ENCODE results near the gene RNF19B. TPM values are rescaled to one million over a fixed set of nuclear protein-coding genes. Genes with fewer than 3 reads are reported as not detected.

RNF19B gene
- total and polyA plus RNA-seq, 2 of the 13 experiments (the other 11 are each of a cell fraction or from before 2014, with no cell fraction given), result 15.3 to 22.5 TPM

- TF ChIP-seq, protein P1, sequence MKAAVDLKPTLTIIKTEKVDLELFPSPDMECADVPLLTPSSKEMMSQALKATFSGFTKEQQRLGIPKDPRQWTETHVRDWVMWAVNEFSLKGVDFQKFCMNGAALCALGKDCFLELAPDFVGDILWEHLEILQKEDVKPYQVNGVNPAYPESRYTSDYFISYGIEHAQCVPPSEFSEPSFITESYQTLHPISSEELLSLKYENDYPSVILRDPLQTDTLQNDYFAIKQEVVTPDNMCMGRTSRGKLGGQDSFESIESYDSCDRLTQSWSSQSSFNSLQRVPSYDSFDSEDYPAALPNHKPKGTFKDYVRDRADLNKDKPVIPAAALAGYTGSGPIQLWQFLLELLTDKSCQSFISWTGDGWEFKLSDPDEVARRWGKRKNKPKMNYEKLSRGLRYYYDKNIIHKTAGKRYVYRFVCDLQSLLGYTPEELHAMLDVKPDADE (CRISPR knock-in tag; IDR thresholded peaks at IDR 0.05), result no peak
- no peak for TF ChIP-seq NFE2L1 (CRISPR knock-in tag; IDR thresholded peaks at IDR 0.05; ENCODE audit: borderline replicate concordance)
- no peak for TF ChIP-seq NRL (CRISPR knock-in tag; IDR thresholded peaks at IDR 0.05; ENCODE audit: borderline replicate concordance)
- TF ChIP-seq CBX2 (IDR thresholded peaks at IDR 0.05; ENCODE audit: low read depth, low read length), result no peak
- no peak for TF ChIP-seq CBX2 (CRISPR knock-in tag; IDR thresholded peaks at IDR 0.05; ENCODE audit: low read depth)
- no peak for TF ChIP-seq YEATS2 (CRISPR knock-in tag; IDR thresholded peaks at IDR 0.05; ENCODE audit: borderline replicate concordance)
- no peak for TF ChIP-seq ZNF274 (CRISPR knock-in tag; IDR thresholded peaks at IDR 0.05)
- TF ChIP-seq ZNF674 (CRISPR knock-in tag; IDR thresholded peaks at IDR 0.05; ENCODE audit: low read depth), result no peak
- TF ChIP-seq, protein P2, sequence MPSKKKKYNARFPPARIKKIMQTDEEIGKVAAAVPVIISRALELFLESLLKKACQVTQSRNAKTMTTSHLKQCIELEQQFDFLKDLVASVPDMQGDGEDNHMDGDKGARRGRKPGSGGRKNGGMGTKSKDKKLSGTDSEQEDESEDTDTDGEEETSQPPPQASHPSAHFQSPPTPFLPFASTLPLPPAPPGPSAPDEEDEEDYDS (CRISPR knock-in tag; IDR thresholded peaks at IDR 0.05), result 0 out of 2 replicates have a peak, but pooled peaks have one; percentile 15
- no peak for TF ChIP-seq EP300 (IDR thresholded peaks at IDR 0.05; ENCODE audit: low read depth in 2 of 2, low read length in 2 of 2)
- no peak for TF ChIP-seq EP300 (CRISPR knock-in tag; IDR thresholded peaks at IDR 0.05; ENCODE audit: borderline replicate concordance)
- no peak for TF ChIP-seq ZNF205 (CRISPR knock-in tag; IDR thresholded peaks at IDR 0.05)
- no peak for TF ChIP-seq NCOA5 (CRISPR knock-in tag; IDR thresholded peaks at IDR 0.05)
- no peak for TF ChIP-seq ZKSCAN8 (CRISPR knock-in tag; IDR thresholded peaks at IDR 0.05; ENCODE audit: borderline replicate concordance)
- no peak for TF ChIP-seq CBX1 (IDR thresholded peaks at IDR 0.05; ENCODE audit: low read depth)
- no peak for TF ChIP-seq ZNF567 (CRISPR knock-in tag; IDR thresholded peaks at IDR 0.05; ENCODE audit: borderline replicate concordance)
- TF ChIP-seq HNRNPL (IDR thresholded peaks at IDR 0.05; ENCODE audit: low read depth, low read length), result no peak
- no peak for TF ChIP-seq POLR2G (IDR thresholded peaks at IDR 0.05; ENCODE audit: low read depth, low read length)
- TF ChIP-seq SP1 (IDR thresholded peaks at IDR 0.05), result no peak
- TF ChIP-seq SP1 (CRISPR knock-in tag; IDR thresholded peaks at IDR 0.05), result no peak; the same call in 1 of the 2 replicates
- TF ChIP-seq, protein P3, sequence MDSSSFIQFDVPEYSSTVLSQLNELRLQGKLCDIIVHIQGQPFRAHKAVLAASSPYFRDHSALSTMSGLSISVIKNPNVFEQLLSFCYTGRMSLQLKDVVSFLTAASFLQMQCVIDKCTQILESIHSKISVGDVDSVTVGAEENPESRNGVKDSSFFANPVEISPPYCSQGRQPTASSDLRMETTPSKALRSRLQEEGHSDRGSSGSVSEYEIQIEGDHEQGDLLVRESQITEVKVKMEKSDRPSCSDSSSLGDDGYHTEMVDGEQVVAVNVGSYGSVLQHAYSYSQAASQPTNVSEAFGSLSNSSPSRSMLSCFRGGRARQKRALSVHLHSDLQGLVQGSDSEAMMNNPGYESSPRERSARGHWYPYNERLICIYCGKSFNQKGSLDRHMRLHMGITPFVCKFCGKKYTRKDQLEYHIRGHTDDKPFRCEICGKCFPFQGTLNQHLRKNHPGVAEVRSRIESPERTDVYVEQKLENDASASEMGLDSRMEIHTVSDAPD (CRISPR knock-in tag; IDR thresholded peaks at IDR 0.05), result no peak
- TF ChIP-seq ZNF572 (CRISPR knock-in tag; IDR thresholded peaks at IDR 0.05), result no peak
- no peak for TF ChIP-seq ELF3 (CRISPR knock-in tag; IDR thresholded peaks at IDR 0.05)
- TF ChIP-seq, protein P4, sequence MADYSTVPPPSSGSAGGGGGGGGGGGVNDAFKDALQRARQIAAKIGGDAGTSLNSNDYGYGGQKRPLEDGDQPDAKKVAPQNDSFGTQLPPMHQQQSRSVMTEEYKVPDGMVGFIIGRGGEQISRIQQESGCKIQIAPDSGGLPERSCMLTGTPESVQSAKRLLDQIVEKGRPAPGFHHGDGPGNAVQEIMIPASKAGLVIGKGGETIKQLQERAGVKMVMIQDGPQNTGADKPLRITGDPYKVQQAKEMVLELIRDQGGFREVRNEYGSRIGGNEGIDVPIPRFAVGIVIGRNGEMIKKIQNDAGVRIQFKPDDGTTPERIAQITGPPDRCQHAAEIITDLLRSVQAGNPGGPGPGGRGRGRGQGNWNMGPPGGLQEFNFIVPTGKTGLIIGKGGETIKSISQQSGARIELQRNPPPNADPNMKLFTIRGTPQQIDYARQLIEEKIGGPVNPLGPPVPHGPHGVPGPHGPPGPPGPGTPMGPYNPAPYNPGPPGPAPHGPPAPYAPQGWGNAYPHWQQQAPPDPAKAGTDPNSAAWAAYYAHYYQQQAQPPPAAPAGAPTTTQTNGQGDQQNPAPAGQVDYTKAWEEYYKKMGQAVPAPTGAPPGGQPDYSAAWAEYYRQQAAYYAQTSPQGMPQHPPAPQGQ (CRISPR knock-in tag; IDR thresholded peaks at IDR 0.05; ENCODE audit: borderline replicate concordance), result no peak
- no peak; the same call in 1 of the 2 replicates for TF ChIP-seq GABPB1 (CRISPR knock-in tag; IDR thresholded peaks at IDR 0.05)
- 0 out of 2 replicates have a peak, but pooled peaks have one; percentile 61 for TF ChIP-seq MTA1 (CRISPR knock-in tag; IDR thresholded peaks at IDR 0.05; ENCODE audit: borderline replicate concordance)
- no peak for TF ChIP-seq MAFF (IDR thresholded peaks at IDR 0.05; ENCODE audit: low read depth, low read length)
Measured at GRCh38 chr1:32963746-32964460, 706 bp downstream of the RNF19B start (continued).
